Subcutaneous adipose tissue (tissue), 4 donors: Measurements from ENCODE around the gene TSSC4. TPM values are rescaled to one million over a fixed set of nuclear protein-coding genes. Genes with fewer than 3 reads are reported as not detected.

Source experiments
- CTCF ChIP-seq: fragments of 450-650 bp; IDR thresholded peaks from one replicate; pipeline ENCODE4 v1.5.1; 2016; ENCODE audit warnings: low read depth, mild to moderate bottlenecking, control low read depth, antibody characterized with exemption, moderate library complexity
- total RNA-seq, 4 donors: library from RNA; depleted of rRNA; stranded (reverse); fragments of >200 nt; gene quantifications; one replicate each; pipeline ENCODE4 v1.1.0, GENCODE V29; 2016

The TSSC4 gene
- total RNA-seq, 4 donors from 2014 or later = 19.5 to 36.0 (median 27.8) TPM

GRCh38 chr11:2424811-2425495, 24.4 kb downstream of the TSSC4 start:
- no peak for TF ChIP-seq CTCF

- no peak for TF ChIP-seq CTCF
Measured at GRCh38 chr11:2425506-2425905, 25.0 kb downstream of the TSSC4 start.

GRCh38 chr11:2426221-2426620, 25.7 kb downstream of the TSSC4 start:
- TF ChIP-seq CTCF = no peak

- TF ChIP-seq CTCF = no peak
Measured at GRCh38 chr11:2426826-2427521, 26.4 kb downstream of the TSSC4 start.

GRCh38 chr11:2427721-2428321, 27.3 kb downstream of the TSSC4 start:
- no peak for TF ChIP-seq CTCF

- no peak for TF ChIP-seq CTCF
Measured at GRCh38 chr11:2428322-2428795, 27.8 kb downstream of the TSSC4 start.

- no peak for TF ChIP-seq CTCF
Measured at GRCh38 chr11:2431395-2431794, 30.8 kb downstream of the TSSC4 start.
